ENCODE data around the gene TEX13A.
A peak's percentile ranks its signal among the peaks of the same experiment; 100 is the strongest.

Gene TEX13A

DNA sequence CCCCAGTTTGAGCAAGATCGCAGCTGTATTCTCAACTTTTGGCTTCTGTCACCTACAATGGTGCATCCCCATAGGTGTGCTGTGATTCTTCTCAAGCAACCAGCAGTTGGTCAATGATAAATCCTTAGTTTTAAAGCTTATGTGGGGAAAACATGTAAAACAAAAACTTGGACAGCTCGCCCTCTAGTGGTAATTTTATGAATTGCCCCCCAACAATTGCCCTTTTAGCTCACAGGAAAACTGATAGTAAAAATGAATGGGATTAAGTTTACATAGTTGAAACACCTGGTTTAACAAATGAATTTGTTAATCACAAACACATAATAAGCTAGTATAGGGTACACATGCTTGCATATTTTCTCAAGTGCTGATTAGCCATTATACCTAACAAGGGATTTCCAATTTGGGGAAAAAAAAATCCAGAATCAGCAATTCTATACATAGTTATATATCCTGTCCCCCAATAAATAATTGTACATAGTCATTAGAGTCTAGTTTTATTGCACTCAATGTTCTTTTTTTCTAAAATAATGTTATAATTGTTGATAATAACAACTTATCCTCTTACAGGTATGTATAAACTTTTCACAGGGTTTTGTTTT is 30.1 kb downstream of the TEX13A start:
- DNase-seq, result peak; percentile 68
- in situ Hi-C loops (cut with MboI; ENCODE audit: low pct_unique_long_range_greater_than_20kb, low sequenced_read_pairs), result no loop called here

DNA sequence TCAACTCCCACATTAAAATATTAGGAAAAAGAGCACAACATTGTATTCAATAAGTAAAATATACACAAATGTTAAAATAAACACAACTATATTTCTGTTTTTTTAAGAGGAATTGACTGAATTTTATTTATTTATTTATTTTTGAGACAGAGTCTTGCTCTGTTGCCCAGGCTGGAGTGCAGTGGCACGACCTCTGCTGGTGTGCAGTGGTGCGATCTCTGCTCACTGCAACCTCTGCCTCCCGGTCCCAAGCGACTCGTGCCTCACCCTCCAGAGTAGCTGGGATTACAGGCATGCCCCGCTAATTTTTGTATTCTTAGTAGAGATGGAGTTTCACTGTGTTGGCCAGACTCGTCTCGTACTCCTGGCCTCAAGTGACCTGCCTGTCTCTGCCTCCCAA is 31.4 kb downstream of the TEX13A start:
- in situ Hi-C loops (cut with MboI; ENCODE audit: low pct_unique_long_range_greater_than_20kb, low sequenced_read_pairs), result no loop called here
- no peak for DNase-seq

DNA sequence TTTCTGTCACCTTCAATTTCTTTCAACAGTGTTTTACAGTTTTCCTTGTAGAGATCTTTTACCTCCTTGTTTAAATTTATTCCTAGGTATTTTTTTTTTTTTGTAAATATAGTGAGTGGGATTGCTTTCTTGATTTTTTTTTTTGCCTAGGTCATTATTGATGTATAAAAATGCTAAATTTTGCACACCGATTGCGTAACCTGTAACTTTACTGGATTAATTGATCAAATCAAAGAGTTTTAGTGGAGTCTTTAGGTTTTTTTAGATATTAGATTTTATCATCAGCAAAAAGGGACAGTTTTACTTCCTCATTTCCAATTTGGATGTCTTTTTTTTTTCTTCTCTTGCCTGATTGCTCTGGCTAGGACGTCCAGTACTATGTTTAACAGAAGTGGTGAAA is 40.9 kb downstream of the TEX13A start:
- in situ Hi-C loops (cut with MboI; ENCODE audit: low pct_unique_long_range_greater_than_20kb, low sequenced_read_pairs), result no loop called here
- no peak for DNase-seq

DNA sequence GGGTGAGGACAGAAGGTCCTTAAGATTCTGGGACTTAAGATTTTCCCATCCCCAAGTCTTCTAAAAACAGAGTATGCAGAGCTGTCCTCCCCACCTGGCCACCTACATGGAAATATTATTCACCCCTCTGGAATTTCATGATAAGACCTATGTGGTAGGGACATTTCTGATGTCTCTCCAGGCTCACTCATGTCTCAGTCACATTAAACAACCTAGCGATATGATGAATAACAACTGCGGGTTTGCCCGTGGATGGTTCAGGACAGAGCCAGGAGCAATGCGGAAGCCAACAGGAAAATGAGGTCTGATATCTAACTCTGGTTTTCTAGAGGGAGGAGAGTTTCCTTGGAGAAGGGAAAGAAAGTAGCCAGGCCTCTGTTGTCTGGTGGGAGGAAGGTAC is 47.4 kb downstream of the TEX13A start:
- in situ Hi-C loops (cut with MboI; ENCODE audit: low pct_unique_long_range_greater_than_20kb, low sequenced_read_pairs), result no loop called here
- DNase-seq, result no peak

All from KBM-7 (cell line).